NCI-H2029 treated with DMSO at 0.1 percent for 48 hours (cell line): ENCODE results near the gene OR6N1.

Experiments used
- DNase-seq: peaks from one replicate; lab custom pipeline; 2025; lab: John Stamatoyannopoulos, UW

The OR6N1 gene, protein sequence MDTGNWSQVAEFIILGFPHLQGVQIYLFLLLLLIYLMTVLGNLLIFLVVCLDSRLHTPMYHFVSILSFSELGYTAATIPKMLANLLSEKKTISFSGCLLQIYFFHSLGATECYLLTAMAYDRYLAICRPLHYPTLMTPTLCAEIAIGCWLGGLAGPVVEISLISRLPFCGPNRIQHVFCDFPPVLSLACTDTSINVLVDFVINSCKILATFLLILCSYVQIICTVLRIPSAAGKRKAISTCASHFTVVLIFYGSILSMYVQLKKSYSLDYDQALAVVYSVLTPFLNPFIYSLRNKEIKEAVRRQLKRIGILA

DNA sequence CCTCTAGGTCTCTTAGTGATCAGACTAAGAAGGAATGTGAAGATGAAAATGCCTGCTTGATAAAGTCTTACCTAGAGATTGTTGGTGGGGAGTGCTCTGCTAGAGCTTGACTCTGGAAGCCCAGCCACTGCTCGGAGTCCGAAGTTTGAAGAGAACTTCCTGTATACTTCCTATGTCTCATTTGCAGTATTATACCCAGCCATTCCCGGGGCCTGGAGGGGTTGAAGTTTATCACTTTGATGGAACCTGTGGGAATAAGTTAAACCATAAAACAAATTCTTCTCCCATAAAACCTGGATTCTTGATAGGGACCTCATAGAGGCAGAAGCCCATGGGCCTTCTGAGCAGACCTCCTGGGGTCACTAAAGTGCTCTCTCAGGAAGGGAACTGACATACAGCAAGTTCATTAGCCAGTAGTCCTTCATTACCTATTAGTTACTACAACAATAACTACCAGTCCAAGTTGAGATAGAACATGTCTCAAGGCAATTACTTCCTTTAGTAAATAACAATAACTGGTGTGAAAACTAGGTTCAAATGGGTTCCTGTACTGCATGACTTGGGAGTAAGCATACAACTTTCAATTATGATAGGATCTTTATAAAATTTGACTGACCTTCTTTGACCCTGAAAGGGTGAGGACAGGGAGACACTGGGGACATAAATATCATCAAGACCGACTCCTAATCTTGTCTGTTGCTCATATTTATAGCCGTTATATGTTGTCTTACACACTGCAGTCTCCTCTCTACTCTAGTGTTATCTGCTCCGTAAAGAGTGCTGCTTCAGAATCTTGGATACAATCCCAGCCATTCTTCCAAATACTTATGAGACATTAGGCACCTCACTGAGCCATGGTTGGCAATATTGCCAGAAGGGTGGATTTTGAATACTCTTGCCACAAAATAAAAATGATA lies at the start of gene OR6N1:
Gene OR6N1, minus strand, starts transcription at position 246 of the 917 bp plus-strand sequence. CDS start 5,513 bp downstream, outside the sequence.
- DNase-seq, result no peak

DNA sequence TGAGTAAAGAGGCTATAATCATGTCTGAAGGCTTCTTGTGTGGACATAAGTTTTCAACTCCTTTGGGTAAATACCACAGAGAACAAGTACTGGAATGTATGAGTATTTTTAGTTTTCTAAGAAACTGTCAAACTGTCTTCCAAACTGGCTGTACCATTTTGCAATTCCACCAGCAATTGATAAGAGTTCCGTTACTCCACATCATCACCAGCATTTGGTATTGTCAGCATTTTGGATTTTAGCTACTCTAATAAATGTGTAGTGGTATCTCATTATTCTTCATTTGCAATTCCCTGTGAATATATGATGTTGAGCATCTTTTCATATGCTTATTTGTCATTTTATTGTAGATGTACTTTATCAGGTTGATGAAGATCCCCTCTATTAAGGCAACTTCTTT lies 49.7 kb upstream of the OR6N1 start:
- DNase-seq, result no peak

DNA sequence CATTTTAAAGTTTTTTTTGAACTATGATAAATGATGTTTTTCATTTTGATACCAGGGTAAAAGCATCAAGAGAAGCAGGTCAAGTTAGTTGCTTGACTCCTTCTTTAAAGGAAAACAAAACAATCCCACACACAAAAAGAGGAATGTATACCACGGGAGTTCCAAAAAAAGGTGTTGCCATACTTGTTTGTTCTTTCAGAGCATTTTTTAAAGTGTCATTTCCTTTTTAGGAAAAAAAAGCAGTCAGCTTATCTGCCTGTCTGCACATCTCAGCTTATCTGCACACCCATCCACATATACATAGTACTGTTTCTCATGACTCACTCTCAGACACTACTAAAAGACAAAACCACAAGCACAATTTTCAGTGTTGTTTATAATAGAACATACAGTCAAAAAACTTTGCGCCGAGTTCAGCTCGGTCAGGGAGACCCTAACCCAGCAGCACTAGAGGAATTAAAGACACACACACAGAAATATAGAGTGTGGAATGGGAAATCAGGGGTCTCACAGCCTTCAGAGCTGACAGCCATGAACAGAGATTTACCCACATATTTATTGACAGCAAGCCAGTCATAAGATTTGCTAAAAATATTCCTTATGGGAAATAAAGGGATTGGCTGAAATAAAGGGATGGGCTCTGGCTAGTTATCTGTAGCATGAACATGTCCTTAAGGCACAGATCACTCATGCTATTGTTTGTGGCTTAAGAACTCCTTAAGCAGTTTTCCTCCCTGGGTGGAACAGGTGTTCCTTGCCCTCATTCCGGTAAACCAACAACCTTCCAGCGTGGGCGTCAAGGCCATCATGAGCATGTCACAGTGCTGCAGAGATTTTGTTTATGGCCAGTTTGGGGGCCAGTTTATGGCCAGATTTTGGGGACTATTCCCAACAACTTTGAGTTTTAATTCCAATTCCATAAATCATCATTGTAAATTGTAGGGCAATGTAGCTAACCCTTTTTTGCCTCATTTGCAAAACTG lies 47.8 kb upstream of the OR6N1 start:
- no peak for DNase-seq

DNA sequence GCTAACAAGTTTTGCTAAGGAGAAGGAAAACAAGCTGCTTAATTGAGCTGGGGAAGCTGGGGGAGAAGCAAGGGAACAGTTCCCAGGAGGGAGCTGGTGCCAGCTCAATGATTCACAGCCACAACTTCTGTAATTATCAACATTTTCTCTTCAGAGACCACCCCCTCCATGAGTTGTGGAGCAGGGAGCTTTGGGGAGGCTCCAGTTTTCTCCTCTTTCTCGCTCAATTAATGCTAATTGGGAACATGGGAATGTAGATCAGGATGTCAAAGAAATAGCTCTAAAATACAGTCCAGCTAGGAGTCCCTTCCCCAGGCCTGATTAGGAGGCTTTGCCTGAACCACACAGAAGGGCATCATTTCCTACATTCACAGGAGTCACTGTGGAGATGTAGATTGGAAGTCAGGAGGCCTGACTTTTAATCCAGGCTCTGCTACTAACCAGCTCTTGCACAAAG lies 47.0 kb upstream of the OR6N1 start:
- no peak for DNase-seq

DNA sequence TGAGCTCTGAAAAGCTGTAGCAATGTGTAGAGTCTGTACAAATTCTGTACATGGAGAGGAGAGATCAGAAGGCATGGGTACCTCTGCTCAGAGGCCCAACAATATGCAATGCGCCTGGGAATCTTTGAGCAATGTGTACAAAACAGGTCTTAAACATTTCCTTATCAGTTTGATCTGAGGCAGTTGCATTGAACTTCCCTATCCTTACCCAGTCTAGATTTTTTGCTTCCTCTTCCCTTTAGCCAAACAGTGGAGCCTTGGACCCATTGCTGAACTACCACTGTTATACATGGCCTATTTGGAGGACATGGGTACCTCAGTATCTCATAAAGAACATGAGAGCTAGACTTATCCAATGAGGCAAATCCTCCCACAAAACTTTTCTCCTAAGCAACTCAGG lies 46.6 kb upstream of the OR6N1 start:
- DNase-seq, result no peak

DNA sequence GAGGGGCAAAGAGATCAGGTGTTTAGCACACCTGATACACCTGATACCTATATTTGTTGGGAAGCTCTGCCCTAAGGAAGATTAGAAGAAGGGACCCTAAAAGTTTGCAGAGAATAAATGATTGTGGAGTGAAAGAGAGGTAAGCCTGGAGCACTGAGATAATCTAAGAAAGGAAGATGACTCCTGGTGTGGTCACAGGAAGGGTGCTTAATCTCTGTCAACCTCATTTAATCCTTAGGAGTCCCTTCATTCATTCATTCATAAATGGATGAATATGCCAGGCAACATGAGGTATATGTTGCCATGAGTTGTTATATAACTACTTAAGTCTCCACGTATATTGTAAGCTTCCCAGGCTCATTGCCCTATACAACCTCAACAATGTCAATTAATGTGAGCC lies 43.0 kb upstream of the OR6N1 start:
- no peak for DNase-seq

DNA sequence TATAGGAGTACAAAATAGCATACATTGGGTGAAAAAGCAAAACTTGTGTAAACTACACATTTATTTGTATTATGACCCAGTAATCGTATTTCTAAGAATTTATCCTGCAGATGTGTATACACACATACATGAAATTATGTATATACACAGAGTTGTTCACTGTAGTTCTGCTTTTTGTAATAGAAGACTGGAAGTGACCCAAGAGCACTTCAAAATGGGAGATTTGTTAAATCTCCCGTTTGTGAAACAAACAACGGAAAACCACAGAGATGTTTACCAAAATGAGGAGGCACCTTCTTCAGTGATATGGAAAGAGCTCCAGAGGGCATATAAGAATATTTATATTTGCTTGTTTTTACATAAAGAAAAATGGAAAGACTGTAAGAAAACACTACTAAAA lies 41.2 kb upstream of the OR6N1 start:
- DNase-seq, result peak; percentile 8

DNA sequence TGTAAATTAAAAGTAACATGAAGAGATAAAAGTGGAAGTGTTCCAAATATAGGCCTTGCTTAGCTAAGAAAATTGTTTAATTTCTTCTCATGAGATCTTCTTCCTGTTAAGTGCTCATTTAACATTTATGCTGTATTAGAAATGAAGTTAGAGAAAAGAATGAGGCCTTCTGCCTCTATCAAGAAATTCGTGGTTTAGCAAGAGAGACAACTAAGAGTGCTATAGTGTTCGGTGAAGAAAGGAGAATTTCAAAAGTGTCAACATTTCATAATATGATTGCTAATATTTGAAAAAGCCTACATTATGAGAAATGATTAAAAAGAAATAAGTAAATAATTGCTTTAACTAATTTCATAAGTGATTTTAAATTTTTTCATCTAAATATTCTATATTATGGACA lies 40.3 kb upstream of the OR6N1 start:
- DNase-seq, result no peak

DNA sequence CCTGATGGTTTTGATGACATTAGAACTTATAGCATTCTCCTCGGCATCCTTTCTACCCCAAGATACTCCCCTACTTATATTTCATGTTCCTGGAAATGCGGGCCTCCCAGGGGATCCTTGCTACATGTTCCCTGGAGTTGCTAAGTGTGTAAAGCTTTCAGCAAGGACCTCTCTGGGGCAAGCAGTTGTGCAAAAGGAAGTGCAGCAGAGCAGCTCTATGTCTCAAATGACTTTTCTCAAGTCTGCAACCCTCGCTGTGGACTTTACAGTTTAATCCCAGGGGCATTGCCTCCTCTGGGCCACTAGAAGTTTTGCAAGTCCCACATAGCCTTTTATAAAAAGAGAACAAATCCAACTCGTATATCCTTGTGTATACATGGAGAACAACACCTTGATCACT lies 38.3 kb upstream of the OR6N1 start:
- no peak for DNase-seq

DNA sequence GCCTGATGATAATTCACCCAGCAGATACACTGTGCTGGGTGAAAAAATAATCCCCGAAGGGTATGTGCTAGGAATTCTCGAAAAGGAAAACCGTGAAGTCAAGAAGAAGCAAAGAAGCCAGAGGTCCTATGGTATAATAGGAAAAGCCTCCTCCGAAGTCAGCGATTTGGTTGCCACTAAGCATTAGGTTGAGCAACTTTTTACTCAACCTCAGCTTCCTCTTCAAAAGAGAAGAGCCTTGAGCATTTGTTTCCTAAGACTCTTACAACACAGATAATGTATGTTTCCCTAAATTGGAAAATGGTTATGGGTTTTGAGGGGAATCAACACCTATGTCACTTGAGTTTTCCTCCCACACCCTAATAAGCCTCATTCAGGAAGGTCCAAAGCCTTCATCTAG lies 37.9 kb upstream of the OR6N1 start:
- no peak for DNase-seq

DNA sequence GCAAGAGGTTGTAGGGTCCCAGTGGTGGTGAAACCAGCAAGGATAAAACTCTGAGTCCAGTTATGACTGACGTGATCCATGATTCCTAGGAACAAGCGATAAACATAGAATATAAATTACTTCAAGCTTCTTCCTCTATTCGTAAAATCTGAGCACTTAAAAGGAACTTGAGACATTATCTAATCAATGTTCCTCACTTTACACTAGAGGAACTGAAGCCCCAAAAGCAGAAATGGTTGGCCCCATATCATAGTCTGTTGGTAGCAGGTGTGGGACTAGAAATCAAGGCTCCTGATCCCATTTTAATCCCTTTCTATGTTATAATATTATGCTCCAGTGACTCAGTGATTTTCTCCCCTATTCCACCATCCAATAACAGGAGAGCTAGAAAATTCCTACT lies 37.3 kb upstream of the OR6N1 start:
- no peak for DNase-seq

DNA sequence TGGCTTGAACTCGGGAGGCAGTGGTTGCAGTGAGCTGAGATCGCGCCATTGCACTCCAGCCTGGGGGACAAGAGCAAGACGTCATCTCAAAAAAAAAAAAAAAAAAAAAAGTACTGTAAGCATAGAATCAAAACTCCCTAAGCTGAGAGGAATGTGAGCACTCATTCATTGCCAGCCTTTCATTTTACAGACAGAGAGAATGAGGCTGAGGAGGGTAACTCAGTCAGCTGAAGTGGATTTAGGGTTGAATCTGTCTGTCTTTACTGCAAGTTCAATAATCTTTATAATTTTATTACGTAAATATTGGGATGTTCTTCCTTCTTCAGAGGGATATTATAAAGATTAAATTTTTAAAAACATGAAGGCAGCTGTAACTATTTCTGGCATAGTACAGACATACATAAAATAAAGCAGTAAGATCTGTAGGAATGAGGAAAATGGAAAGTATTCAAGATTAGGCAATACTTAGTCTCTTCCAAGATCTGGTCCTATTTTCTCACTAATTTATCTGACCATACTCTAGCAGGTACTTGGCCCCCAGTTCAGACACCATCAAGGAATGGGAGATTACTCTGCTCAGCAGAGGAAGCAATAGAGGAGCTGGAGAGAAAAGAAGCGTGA lies 35.0 kb upstream of the OR6N1 start:
- no peak for DNase-seq

DNA sequence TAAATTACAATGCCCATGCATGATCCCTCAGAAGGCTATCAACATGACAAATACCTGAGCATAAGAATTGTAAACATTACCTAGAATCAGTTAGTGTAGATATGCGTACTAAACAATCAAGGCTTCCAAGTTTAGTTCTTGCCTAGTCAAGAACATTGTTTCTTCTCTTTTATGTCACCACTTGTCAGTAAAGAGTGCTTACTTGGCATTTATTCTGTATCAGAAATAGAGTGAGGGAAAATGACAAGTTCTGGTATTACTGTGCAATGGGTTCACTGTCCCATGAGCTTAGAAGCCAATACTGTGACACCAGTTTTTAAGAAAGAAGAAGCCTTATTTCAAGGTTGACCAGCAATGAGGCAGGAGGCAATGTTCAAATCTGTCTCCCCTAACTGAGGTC lies 31.7 kb upstream of the OR6N1 start:
- no peak for DNase-seq

DNA sequence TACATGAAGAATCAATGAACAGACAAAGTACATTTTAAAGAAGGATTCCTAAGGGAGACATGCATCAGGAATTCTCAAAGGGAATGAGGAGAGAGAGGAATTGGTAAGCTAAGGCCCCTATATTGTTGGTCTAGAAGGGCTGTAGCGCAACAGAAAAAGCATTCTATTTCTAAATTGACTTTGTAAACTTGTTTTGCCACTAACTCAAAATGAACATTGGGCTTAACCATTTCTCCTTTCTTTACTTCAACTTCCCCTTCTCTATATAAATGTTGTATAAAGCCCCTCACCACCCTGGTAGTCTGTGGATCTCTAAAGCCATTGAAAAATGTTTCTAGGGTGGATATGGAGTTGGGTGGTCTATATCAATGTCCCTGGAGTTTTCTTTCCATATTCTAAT lies 29.4 kb upstream of the OR6N1 start:
- DNase-seq, result no peak

DNA sequence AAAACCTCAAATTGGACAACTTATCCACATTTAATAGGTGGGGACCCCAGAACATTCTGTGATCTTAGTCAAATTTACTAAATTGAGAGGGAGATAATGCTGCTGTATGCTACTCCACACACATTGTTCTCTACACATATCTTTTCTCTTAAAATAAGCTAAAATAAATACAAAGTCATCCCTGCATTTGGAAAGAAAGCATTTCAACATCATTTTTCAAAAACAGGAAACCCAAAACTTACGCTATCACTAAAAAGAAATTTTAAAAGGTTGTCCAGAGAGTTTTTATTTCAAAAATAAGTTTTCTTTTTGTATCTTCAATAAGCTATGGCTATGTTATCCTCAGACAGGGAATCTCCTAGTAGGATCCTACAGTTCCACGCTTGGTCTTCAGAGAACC lies 28.5 kb upstream of the OR6N1 start:
- no peak for DNase-seq

DNA sequence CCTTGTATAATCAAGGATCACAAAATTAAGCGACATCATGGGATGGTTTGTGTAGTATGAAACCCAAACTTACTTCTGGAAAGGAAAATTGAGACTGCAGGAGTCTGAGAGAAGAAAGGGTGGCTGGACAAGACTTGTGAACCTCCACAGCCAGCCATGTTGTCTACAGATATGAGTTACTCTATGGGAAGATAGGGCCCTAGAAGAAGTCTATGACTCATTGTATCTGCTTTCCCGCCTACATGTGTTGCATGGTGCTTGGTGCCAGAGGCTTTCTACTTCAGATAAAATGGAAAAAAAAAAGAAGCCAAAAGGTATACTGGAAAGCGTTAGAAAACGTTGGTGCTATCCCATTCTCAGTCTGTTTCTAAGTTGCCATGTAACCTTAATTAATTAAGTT lies 27.7 kb upstream of the OR6N1 start:
- DNase-seq, result no peak

DNA sequence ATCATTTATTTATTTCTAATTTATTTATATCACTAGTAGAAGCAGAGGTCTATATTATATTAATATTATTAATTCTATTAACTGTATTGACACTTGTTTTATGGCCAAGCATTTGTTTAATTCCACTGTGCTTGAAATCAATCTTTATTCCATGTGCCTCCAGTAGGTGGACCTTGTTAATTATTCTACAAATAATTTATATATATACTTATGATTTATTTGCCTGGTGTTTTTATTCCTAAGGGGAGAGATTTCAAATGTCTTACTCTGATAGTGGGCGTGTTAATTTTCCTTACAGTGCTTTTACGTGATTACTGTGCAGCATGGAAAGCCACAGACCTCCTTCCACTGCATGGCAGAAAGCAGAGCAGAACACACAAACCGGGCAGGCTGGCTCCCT lies 26.5 kb upstream of the OR6N1 start:
- no peak for DNase-seq

DNA sequence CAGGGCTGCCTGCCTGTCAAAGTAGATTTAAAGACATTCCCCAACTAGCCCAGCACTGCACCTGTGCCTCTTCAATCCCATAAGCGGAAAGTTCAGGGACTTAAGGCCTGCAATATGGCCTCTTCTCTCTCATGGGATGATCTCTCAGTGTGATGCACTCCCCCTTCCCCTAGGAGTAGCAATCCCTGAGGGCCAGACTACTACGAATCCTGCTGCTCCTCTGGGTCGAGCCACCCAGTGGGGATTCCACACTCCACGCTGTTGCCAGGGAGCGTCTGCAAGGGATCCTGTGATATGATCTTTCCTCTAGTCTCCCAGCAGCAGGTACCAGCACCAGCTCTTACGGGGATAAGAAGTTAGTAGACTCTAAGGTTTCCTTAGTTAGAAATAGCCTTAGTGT lies 22.3 kb upstream of the OR6N1 start:
- no peak for DNase-seq

DNA sequence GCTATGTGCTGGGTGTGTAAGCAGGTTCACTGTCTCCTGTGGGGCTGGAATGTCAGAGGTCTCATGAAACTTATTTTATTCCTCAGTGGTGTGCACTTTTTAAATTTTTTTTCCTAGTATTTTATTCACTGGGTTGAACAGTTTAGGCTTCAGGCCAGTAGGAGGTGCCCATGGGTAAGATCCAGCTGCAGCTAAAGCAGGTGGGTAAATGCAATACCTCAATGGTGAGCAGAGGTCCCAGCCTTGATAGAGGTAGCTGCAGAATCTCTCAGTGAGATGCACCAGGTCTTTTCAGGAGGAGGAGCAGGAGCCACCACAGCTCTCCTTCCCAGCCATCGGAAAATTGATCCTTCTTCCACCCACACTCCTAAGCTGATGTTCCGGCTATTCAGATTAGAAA lies 21.6 kb upstream of the OR6N1 start:
- DNase-seq, result no peak

DNA sequence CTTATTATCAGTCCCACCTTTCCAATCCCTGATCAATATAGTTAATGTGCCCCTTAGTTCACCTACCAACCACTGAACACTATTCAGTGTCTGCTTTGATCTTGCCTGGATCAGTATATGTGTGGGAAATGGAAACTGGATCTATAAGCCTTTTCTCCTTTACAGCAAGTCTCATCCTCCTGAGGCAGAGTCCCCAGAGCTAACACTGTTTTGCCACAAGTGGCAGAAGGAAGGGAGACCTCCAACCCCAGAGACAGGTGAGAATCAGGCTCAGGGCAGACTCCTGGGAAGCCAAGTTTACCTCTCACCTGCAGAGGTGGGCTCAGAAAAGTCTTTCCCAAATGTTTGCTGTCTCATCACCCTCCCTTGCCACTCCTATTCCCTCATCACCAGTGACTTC lies 9.1 kb upstream of the OR6N1 start, which contains the start of gene OR6N2:
Gene OR6N2, minus strand, starts transcription at position 101 of the 400 bp plus-strand sequence. CDS start 3,569 bp downstream, outside the sequence.
- no peak for DNase-seq

DNA sequence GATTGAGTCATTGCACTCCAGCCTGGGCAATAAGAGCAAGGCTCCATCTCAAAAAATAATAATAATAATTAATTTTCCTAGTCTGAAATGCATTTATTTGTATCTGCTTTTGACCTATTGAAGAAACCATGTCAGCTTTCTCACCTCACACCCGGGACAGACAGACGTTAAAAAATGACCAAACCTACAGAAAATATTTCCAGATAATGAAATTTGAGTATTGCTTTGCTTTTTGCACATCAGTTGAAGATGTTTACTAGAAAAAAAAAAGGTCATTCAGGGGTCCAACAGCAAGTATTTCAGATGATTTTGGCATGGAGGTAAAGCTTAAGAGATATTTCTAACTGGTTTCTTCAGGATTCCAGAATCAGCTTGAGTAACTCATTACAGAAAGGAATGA lies 17.6 kb downstream of the OR6N1 start, which contains the start of gene OR6K6:
Gene OR6K6, plus strand, starts transcription at position 301 of the 400 bp plus-strand sequence. CDS start 168 bp downstream, outside the sequence.
- no peak for DNase-seq
